K562 (cell line): ENCODE measurements around the gene ALK. TPM values are rescaled to one million over a fixed set of nuclear protein-coding genes. Genes with fewer than 3 reads are reported as not detected.

Experiments used
- ATAC-seq: fragments of 200-7000 bp; cut with Tn5 transposase; 3 replicates; pipeline ENCODE4 v1.9.1; 2020; ENCODE audit warnings: moderate library complexity
- BruUV-seq: library from RNA; stranded (reverse); fragments of 400-500 nt; replicated peaks from 2 replicates; lab custom pipeline; 2021; lab: Mats Ljungman, UMichigan
- CTCF ChIA-PET: fragments of 300-600 bp; formaldehyde crosslinking; extraction: SDS; loops from one replicate; lab custom pipeline; 2021; ENCODE audit warnings: low intra/inter-chr PET ratio; lab: Yijun Ruan, JAX
- POLR2A ChIA-PET: fragments of 300-600, 350-650 bp; sonication (Branson Sonifier 250); formaldehyde crosslinking; extraction: SDS; loops from one replicate; lab custom pipeline; 2021; ENCODE audit warnings: antibody characterized with exemption, inconsistent platforms; lab: Yijun Ruan, JAX
- DNase-seq, 4 experiments: peaks; one replicate each; pipeline versions ENCODE4 v3.0.0 to v3.0.0-alpha.2; 2011 to 2018; ENCODE audit warnings: low spot score in 3 of 4, mixed read lengths in 3 of 4; ENCODE audit errors: extremely low read depth in 1 of 4
- FAIRE-seq: peaks from 2 replicates; lab custom pipeline; 2011; peaks lifted over from hg19 to GRCh38; lab: Jason Lieb, UNC
- H2AFZ ChIP-seq: 2 replicates; pipeline ENCODE4 v1.6.0; 2011; ENCODE audit warnings: low read depth, low read length, control low read depth, inconsistent platforms
- H3K27ac ChIP-seq: fragments of 200-600 bp; 3 replicates; pipeline ENCODE4 v1.8.0; 2011; ENCODE audit warnings: low read depth, mild to moderate bottlenecking, control low read depth, inconsistent platforms, low read length, moderate library complexity, mixed read lengths; ENCODE audit errors: extremely low read depth
- H3K27me3 ChIP-seq, 2 experiments: fragments of 300-600 bp in 1 of 2; 2 replicates in 1 of 2; 3 replicates in 1 of 2; pipeline versions ENCODE4 v1.6.0 to v1.8.0; 2011; ENCODE audit warnings: inconsistent platforms in 2 of 2, low read length in 2 of 2, mild to moderate bottlenecking in 1 of 2, mixed read lengths in 1 of 2, moderate library complexity in 1 of 2; ENCODE audit not compliant: control insufficient read depth in 2 of 2, insufficient read depth in 2 of 2
- H3K36me3 ChIP-seq: fragments of 300-600 bp; 3 replicates; pipeline ENCODE4 v1.8.0; 2011; ENCODE audit warnings: mild to moderate bottlenecking, low read length, inconsistent platforms; ENCODE audit not compliant: control insufficient read depth, insufficient read depth
- H3K4me1 ChIP-seq, 2 experiments: fragments of 200-600 bp in 1 of 2; replicated peaks in 1 of 2; 2 replicates in 1 of 2; 3 replicates in 1 of 2; pipeline versions ENCODE4 v1.5.1 to v1.8.0; 2011; ENCODE audit warnings: inconsistent platforms in 2 of 2, low read length in 2 of 2, mild to moderate bottlenecking in 1 of 2, mixed read lengths in 1 of 2, moderate library complexity in 1 of 2; ENCODE audit not compliant: control insufficient read depth in 2 of 2, insufficient read depth in 2 of 2
- H3K4me2 ChIP-seq: 2 replicates; pipeline ENCODE4 v1.6.1; 2011; ENCODE audit warnings: low read length, control low read depth, inconsistent platforms, mixed read lengths; ENCODE audit not compliant: insufficient read depth
- H3K4me3 ChIP-seq: fragments of 200-600 bp; sonication (generic), shearing (Covaris generic); 2 replicates; pipeline ENCODE4 v1.5.1; 2016; ENCODE audit warnings: control low read depth, inconsistent platforms
- H3K79me2 ChIP-seq: fragments of 200-600 bp; 3 replicates; pipeline ENCODE4 v1.8.0; 2011; ENCODE audit warnings: low read length, inconsistent platforms; ENCODE audit not compliant: control insufficient read depth, insufficient read depth
- H3K9ac ChIP-seq, 2 experiments: 2 replicates each; pipeline versions ENCODE4 v1.6.0 to v1.6.1; 2011; ENCODE audit warnings: low read depth in 2 of 2, low read length in 2 of 2, control low read depth in 1 of 2, inconsistent platforms in 1 of 2, mild to moderate bottlenecking in 1 of 2, mixed read lengths in 1 of 2; ENCODE audit not compliant: insufficient read depth in 1 of 2
- H3K9me1 ChIP-seq: one replicate; pipeline ENCODE4 v1.6.0; 2011; ENCODE audit warnings: inconsistent platforms, mild to moderate bottlenecking, low read length, moderate library complexity; ENCODE audit not compliant: control insufficient read depth, insufficient read depth
- H3K9me3 ChIP-seq: replicated peaks from 2 replicates; pipeline ENCODE4 v1.5.1; 2011; ENCODE audit warnings: low read depth, low read length, inconsistent platforms; ENCODE audit not compliant: control insufficient read depth, insufficient read depth
- H4K20me1 ChIP-seq: replicated peaks from 2 replicates; pipeline ENCODE4 v1.6.1; 2011; ENCODE audit warnings: low read length, inconsistent platforms, mixed read lengths; ENCODE audit not compliant: control insufficient read depth, insufficient read depth
- CBFA2T2 ChIP-seq: fragments of 450-650 bp; conservative IDR thresholded peaks from 2 replicates; pipeline ENCODE4 v1.6.1; 2017; ENCODE audit warnings: mild to moderate bottlenecking
- CBX1 ChIP-seq: sonication (generic); IDR thresholded peaks from 2 replicates; pipeline ENCODE4 v1.6.1; 2016; ENCODE audit warnings: antibody characterized with exemption, low read depth, mild to moderate bottlenecking
- CBX5 ChIP-seq: IDR thresholded peaks from 2 replicates; pipeline ENCODE4 v1.6.1; 2014; ENCODE audit warnings: low read depth, borderline replicate concordance
- CEBPZ ChIP-seq: fragments of 150-350 bp; IDR thresholded peaks from 2 replicates; pipeline ENCODE4 v1.6.1; 2014; ENCODE audit warnings: low read depth, mild to moderate bottlenecking, low read length, borderline replicate concordance
- KAT2B ChIP-seq: IDR thresholded peaks from one replicate; pipeline ENCODE4 v1.6.1; 2012; ENCODE audit warnings: low read depth, mild to moderate bottlenecking, control low read depth, inconsistent platforms, low read length, moderate library complexity
- NFATC3 ChIP-seq: fragments of 450-650 bp; IDR thresholded peaks from 2 replicates; pipeline ENCODE4 v1.6.1; 2017; ENCODE audit warnings: mild to moderate bottlenecking
- OTX1 ChIP-seq: fragments of 450-650 bp; formaldehyde crosslinking; IDR thresholded peaks from 2 replicates; pipeline ENCODE4 v1.4.0; 2022; ENCODE audit warnings: mild to moderate bottlenecking
- RBBP5 ChIP-seq: fragments of 200-600 bp; sonication (generic); IDR thresholded peaks from 2 replicates; pipeline ENCODE4 v1.6.1; 2012; ENCODE audit warnings: borderline replicate concordance, mild to moderate bottlenecking, low read length, control low read depth, inconsistent platforms; ENCODE audit not compliant: insufficient read depth, poor library complexity, severe bottlenecking
- RBM17 ChIP-seq: fragments of 200-400 bp; formaldehyde crosslinking; IDR thresholded peaks from 2 replicates; pipeline ENCODE4 v1.6.1; 2017; ENCODE audit warnings: low read depth, mild to moderate bottlenecking, low read length, borderline replicate concordance
- SAFB2 ChIP-seq: fragments of 200-400 bp; formaldehyde crosslinking; IDR thresholded peaks from 2 replicates; pipeline ENCODE4 v1.6.1; 2018; ENCODE audit warnings: borderline replicate concordance, low read length, low read depth, moderate library complexity; ENCODE audit not compliant: severe bottlenecking
- TAF1 ChIP-seq: IDR thresholded peaks from 2 replicates; pipeline ENCODE4 v1.6.1; 2011; ENCODE audit warnings: mild to moderate bottlenecking, low read length, moderate library complexity; ENCODE audit not compliant: insufficient read depth, control insufficient read depth, severe bottlenecking; ENCODE audit errors: extremely low read depth
- TAF15 ChIP-seq: fragments of 200-400 bp; formaldehyde crosslinking; IDR thresholded peaks from 2 replicates; pipeline ENCODE4 v1.6.1; 2017; ENCODE audit warnings: mild to moderate bottlenecking, low read depth, low read length, moderate library complexity
- TBL1XR1 ChIP-seq, 2 experiments: IDR thresholded peaks; 2 replicates each; pipeline ENCODE4 v1.6.1; 2012; ENCODE audit warnings: improper control_type of control experiment in 2 of 2, low read length in 2 of 2, mild to moderate bottlenecking in 1 of 2
- TRIM28 ChIP-seq: fragments of 450-650 bp; IDR thresholded peaks from 2 replicates; pipeline ENCODE4 v1.6.1; 2017
- ZKSCAN1 ChIP-seq: fragments of 150-350 bp; IDR thresholded peaks from 2 replicates; pipeline ENCODE4 v1.6.1; 2016; ENCODE audit warnings: low read depth, low read length
- ZNF445 ChIP-seq: fragments of 250-450 bp; sonication (Bioruptor Pico); IDR thresholded peaks from 2 replicates; pipeline ENCODE4 v1.4.0; 2020; ENCODE audit warnings: low read depth, mild to moderate bottlenecking, moderate library complexity
- WGBS: fragments of 100-300 bp; shearing (Covaris generic); methylation state at CpG from one replicate; pipeline ENCODE4 v1.1.6; 2016; ENCODE audit warnings: low coverage, mixed read lengths; ENCODE audit not compliant: insufficient coverage; ENCODE audit errors: missing lambda C conversion rate; 5-methylcytosine and 5-hydroxymethylcytosine counted together
- in situ Hi-C: fragments of 300-500 bp; cut with MboI; formaldehyde crosslinking; loops from 4 replicates; pipeline ENCODE4 v1.15.0; 2018; ENCODE audit warnings: inconsistent platforms, mixed read lengths
- intact Hi-C: fragments of 100-400 bp; cut with micrococcal nuclease; formaldehyde crosslinking; loops from 2 replicates; pipeline ENCODE4 v1.14.2; 2022
- polyA plus RNA-seq, 8 experiments: library from polyadenylated mRNA; depleted of rRNA in 4 of 8; stranded (reverse) in 5 of 8; unstranded in 3 of 8; fragments of >200 nt; fragmentation: Nextera tagmentation in 2 of 8; fragmentation: Illumina TruSeq in 1 of 8; extraction: Ambion mirVana in 2 of 8; extraction: Trizol in 1 of 8; gene quantifications; 2 replicates each; pipeline versions ENCODE4 v1.2.1 to v1.2.3, GENCODE V29; 2011 to 2014; ENCODE audit warnings: inconsistent platforms in 1 of 8, missing spikeins in 1 of 8
- total RNA-seq, 7 experiments: library from RNA; depleted of rRNA in 6 of 7; stranded (reverse); fragments of >200 nt in 6 of 7; fragmentation: Illumina TruSeq in 2 of 7; extraction: Trizol in 2 of 7; gene quantifications; 2 replicates each; pipeline versions ENCODE4 v1.2.1 to v1.2.3, GENCODE V29; 2011 to 2021; ENCODE audit warnings: low replicate concordance in 1 of 7
- TF ChIP-seq, protein P1 (sequence below): fragments of 250-450 bp; sonication (Bioruptor Pico); IDR thresholded peaks from 2 replicates; pipeline ENCODE4 v1.5.0; 2020; ENCODE audit warnings: mild to moderate bottlenecking

ALK gene
- total and polyA plus RNA-seq, 9 of the 15 experiments (the other 6 are each of a cell fraction or from before 2014, with no cell fraction given), result not detected

GRCh38 chr2:29531626-29532025 lies 389.8 kb downstream of the ALK start (continued):
- TF ChIP-seq ZKSCAN1, result no peak

DNA sequence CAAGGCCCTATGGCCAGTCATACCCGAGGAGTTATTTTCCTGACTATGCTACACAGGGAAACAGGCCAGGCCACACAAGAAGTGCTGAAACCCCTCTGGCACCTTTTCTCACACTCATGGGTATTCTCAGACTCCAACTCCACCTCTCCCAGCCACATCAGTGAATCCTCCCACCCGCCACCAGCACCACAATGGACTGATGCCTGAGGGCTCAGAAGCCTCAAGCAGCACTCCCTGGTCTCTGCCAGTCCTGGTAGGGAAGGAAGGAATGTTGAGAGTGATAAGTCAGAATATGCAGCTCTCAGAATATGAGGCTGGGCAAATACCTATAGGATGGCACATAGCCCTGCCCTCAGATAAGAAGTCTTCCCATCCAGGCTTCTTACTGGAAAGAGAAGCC lies 391.1 kb downstream of the ALK start:
- DNase-seq (no peak), ATAC-seq (no peak), FAIRE-seq (no peak)
- intact Hi-C loops, result no loop called here
- Histone ChIP-seq H3K79me2 (no peaks in the 10 kb centered on the region), H3K4me3 (no peak overlapping the region), H3K9me1 (no peaks in the 10 kb centered on the region), H3K36me3 (no peaks in the 10 kb centered on the region), H2AFZ (no peak overlapping the region), H3K27me3 (peaks cover 0 to 9% of the 10 kb centered on the region in 2 experiments; a peak in 2 of 5 replicates), H3K27ac (no peak overlapping the region), H3K9me3 (no peaks in the 10 kb centered on the region), H3K4me1 (no peaks in the 10 kb centered on the region), H4K20me1 (0 out of 2 replicates have a peak, but pooled peaks cover 3% of the 10 kb centered on the region), H3K4me2 (no peak overlapping the region), H3K9ac (no peak overlapping the region)
- ChIA-PET POLR2A (no interaction called here), CTCF (no interaction called here)
- no TSS peak for BruUV-seq
- whole genome bisulfite sequencing, result 0% methylated on average over 2 of the region's 2 CpGs
- TF ChIP-seq TRIM28 (no peak), TBL1XR1 (IDR thresholded peaks at IDR 0.05; ENCODE audit: low read length in 2 of 2) (no peak), RBBP5 (no peak), CEBPZ (no peak), OTX1 (CRISPR knock-in tag) (no peak), CBX5 (no peak), ZNF445 (no peak), CBFA2T2 (no peak), TAF1 (no peak), CBX1 (no peak), RBM17 (no peak), SAFB2 (no peak), KAT2B (no peak), NFATC3 (no peak), TAF15 (no peak)
- TF ChIP-seq, protein P1, sequence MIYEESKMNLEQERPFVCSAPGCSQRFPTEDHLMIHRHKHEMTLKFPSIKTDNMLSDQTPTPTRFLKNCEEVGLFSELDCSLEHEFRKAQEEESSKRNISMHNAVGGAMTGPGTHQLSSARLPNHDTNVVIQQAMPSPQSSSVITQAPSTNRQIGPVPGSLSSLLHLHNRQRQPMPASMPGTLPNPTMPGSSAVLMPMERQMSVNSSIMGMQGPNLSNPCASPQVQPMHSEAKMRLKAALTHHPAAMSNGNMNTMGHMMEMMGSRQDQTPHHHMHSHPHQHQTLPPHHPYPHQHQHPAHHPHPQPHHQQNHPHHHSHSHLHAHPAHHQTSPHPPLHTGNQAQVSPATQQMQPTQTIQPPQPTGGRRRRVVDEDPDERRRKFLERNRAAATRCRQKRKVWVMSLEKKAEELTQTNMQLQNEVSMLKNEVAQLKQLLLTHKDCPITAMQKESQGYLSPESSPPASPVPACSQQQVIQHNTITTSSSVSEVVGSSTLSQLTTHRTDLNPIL, result no peak
- in situ Hi-C loops, result no loop called here
